Measurements from ENCODE around the gene DDX11.
"Not testable (repeated sequence)": the region's sequence is repeated elsewhere in the genome, so short reads cannot be mapped to it uniquely, and the experiment has no call there.

- TF ChIP-seq, protein P1, sequence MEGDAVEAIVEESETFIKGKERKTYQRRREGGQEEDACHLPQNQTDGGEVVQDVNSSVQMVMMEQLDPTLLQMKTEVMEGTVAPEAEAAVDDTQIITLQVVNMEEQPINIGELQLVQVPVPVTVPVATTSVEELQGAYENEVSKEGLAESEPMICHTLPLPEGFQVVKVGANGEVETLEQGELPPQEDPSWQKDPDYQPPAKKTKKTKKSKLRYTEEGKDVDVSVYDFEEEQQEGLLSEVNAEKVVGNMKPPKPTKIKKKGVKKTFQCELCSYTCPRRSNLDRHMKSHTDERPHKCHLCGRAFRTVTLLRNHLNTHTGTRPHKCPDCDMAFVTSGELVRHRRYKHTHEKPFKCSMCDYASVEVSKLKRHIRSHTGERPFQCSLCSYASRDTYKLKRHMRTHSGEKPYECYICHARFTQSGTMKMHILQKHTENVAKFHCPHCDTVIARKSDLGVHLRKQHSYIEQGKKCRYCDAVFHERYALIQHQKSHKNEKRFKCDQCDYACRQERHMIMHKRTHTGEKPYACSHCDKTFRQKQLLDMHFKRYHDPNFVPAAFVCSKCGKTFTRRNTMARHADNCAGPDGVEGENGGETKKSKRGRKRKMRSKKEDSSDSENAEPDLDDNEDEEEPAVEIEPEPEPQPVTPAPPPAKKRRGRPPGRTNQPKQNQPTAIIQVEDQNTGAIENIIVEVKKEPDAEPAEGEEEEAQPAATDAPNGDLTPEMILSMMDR (IDR thresholded peaks at IDR 0.05): not testable (repeated sequence)
- not testable (repeated sequence) for TF ChIP-seq POLR2A, EP300 (IDR thresholded peaks at IDR 0.05)
Measured at GRCh38 chr12:31127209-31127848, 53.7 kb downstream of the DDX11 start.

Measured in ovary (tissue), 3 donors.